HL-60 (cell line): ENCODE measurements around the gene KCNJ16.

Experiments
- CTCF ChIP-seq: IDR thresholded peaks from one replicate; pipeline ENCODE4 v1.5.1; 2011; ENCODE audit warnings: low read length, control low read depth, inconsistent platforms; ENCODE audit not compliant: insufficient read depth
- GABPA ChIP-seq: IDR thresholded peaks from 2 replicates; pipeline ENCODE4 v1.6.1; 2012; ENCODE audit warnings: low read depth
- REST ChIP-seq: IDR thresholded peaks from 2 replicates; pipeline ENCODE4 v1.6.1; 2012; ENCODE audit warnings: low read depth; ENCODE audit not compliant: insufficient replicate concordance

GRCh38 chr17:70159980-70160379, 85.0 kb downstream of the KCNJ16 start:
- TF ChIP-seq CTCF: no peak
- TF ChIP-seq GABPA: no peak
- TF ChIP-seq REST: no peak
